ENCODE results near the gene PCF11. TPM values are rescaled to one million over a fixed set of nuclear protein-coding genes. Genes with fewer than 3 reads are reported as not detected.

Gene PCF11
- total RNA-seq, 1 donor from 2014 or later: 46.7 TPM

DNA sequence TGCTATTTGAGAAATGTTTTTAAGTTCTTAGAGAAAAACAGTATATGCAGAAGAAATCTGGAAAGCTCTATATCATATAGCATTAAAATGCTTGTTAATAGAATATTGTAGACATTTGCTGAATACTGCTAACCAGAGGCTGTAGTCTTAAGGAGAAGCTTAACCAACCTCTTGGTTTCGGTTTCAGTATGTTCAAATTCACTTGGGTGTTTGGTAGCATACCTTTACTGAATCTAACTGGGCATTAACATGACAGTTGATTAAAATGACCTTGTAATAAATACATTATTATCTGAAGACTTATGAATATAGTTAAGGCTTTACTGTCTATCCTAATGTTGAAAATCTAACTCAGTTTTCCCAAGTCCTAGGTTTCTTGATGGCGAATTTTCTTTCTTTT is 5.4 kb downstream of the PCF11 start:
- Mint-ChIP-seq H3K4me1 (ENCODE audit: low read depth, unreplicated experiment) (peaks cover 15% of the 10 kb centered on the region), H3K9me3 (ENCODE audit: unreplicated experiment) (peaks cover 3% of the 10 kb centered on the region), H3K27ac (ENCODE audit: unreplicated experiment) (no peak overlapping the region), H3K27me3 (ENCODE audit: unreplicated experiment) (no peaks in the 10 kb centered on the region), H3K36me3 (ENCODE audit: unreplicated experiment) (peaks cover 6% of the 10 kb centered on the region), H3K4me3 (ENCODE audit: unreplicated experiment) (no peak overlapping the region)
- DNase-seq: no peak
- TF ChIP-seq, protein P1, sequence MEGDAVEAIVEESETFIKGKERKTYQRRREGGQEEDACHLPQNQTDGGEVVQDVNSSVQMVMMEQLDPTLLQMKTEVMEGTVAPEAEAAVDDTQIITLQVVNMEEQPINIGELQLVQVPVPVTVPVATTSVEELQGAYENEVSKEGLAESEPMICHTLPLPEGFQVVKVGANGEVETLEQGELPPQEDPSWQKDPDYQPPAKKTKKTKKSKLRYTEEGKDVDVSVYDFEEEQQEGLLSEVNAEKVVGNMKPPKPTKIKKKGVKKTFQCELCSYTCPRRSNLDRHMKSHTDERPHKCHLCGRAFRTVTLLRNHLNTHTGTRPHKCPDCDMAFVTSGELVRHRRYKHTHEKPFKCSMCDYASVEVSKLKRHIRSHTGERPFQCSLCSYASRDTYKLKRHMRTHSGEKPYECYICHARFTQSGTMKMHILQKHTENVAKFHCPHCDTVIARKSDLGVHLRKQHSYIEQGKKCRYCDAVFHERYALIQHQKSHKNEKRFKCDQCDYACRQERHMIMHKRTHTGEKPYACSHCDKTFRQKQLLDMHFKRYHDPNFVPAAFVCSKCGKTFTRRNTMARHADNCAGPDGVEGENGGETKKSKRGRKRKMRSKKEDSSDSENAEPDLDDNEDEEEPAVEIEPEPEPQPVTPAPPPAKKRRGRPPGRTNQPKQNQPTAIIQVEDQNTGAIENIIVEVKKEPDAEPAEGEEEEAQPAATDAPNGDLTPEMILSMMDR (IDR thresholded peaks at IDR 0.05; ENCODE audit: partially characterized antibody, unreplicated experiment): no peak

DNA sequence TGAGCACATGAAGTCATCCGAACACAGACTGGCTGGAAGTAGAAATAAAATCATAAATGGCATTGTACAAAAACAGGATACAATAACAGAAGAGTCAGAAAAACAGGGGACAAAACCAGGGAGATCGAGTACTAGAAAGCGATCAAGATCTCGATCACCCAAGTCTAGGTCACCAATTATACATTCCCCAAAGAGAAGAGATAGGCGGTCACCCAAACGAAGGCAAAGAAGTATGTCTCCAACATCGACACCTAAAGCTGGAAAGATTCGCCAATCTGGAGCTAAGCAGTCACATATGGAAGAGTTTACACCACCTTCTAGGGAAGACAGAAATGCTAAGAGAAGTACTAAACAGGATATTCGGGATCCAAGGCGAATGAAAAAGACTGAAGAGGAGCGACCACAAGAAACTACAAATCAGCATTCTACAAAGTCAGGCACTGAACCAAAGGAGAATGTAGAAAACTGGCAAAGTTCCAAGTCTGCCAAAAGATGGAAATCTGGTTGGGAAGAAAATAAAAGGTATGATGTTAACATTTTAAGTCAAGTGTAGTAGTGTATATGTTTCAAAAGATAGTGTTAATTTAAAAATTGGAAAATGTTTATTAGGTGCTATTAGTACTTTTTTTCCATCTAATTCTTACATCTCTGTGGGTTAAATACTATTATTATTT is 9.4 kb downstream of the PCF11 start:
- no peak for DNase-seq
- H3K4me3 Mint-ChIP-seq (ENCODE audit: unreplicated experiment): no peak overlapping the region
- no peaks in the 10 kb centered on the region for H3K27me3 Mint-ChIP-seq (ENCODE audit: unreplicated experiment)
- H3K4me1 Mint-ChIP-seq (ENCODE audit: low read depth, unreplicated experiment): peaks cover 7% of the 10 kb centered on the region
- TF ChIP-seq, protein P1 (IDR thresholded peaks at IDR 0.05; ENCODE audit: partially characterized antibody, unreplicated experiment): no peak
- H3K27ac Mint-ChIP-seq (ENCODE audit: unreplicated experiment): no peak overlapping the region
- H3K36me3 Mint-ChIP-seq (ENCODE audit: unreplicated experiment): peaks cover 15% of the 10 kb centered on the region
- peaks cover 2% of the 10 kb centered on the region for H3K9me3 Mint-ChIP-seq (ENCODE audit: unreplicated experiment)

- Mint-ChIP-seq H3K27ac (ENCODE audit: unreplicated experiment) (no peak overlapping the region), H3K9me3 (ENCODE audit: unreplicated experiment) (peaks cover 2% of the 10 kb centered on the region), H3K36me3 (ENCODE audit: unreplicated experiment) (peaks cover 15% of the 10 kb centered on the region), H3K27me3 (ENCODE audit: unreplicated experiment) (no peaks in the 10 kb centered on the region), H3K4me1 (ENCODE audit: low read depth, unreplicated experiment) (peaks cover 7% of the 10 kb centered on the region), H3K4me3 (ENCODE audit: unreplicated experiment) (no peak overlapping the region)
- no peak for DNase-seq
- TF ChIP-seq, protein P1 (IDR thresholded peaks at IDR 0.05; ENCODE audit: partially characterized antibody, unreplicated experiment): no peak
Measured at GRCh38 chr11:83168756-83169155, 11.8 kb downstream of the PCF11 start.

DNA sequence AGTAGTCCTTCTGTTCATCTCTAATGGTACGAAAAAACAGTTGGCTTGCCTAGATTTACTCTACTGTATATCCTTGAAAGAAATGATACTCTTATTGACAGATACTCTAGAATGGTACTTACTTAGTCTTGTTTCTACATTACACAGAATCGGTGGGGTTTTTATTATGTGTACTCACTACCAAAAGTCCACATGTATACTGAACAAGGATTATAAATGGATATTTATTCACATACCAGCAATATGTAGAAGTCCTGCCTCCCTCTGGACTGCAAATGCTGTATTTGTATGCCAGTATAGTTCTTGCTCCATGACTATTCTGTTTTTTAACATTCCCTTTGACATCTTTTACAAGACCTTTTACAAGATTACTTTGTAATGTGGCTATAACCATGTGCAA is 13.9 kb downstream of the PCF11 start:
- H3K27ac Mint-ChIP-seq (ENCODE audit: unreplicated experiment): no peak overlapping the region
- H3K36me3 Mint-ChIP-seq (ENCODE audit: unreplicated experiment): peaks cover 13% of the 10 kb centered on the region
- no peak overlapping the region for H3K4me3 Mint-ChIP-seq (ENCODE audit: unreplicated experiment)
- peaks cover 7% of the 10 kb centered on the region for H3K4me1 Mint-ChIP-seq (ENCODE audit: low read depth, unreplicated experiment)
- TF ChIP-seq, protein P1 (IDR thresholded peaks at IDR 0.05; ENCODE audit: partially characterized antibody, unreplicated experiment): no peak
- H3K9me3 Mint-ChIP-seq (ENCODE audit: unreplicated experiment): peaks cover 2% of the 10 kb centered on the region
- H3K27me3 Mint-ChIP-seq (ENCODE audit: unreplicated experiment): no peaks in the 10 kb centered on the region
- no peak for DNase-seq

DNA sequence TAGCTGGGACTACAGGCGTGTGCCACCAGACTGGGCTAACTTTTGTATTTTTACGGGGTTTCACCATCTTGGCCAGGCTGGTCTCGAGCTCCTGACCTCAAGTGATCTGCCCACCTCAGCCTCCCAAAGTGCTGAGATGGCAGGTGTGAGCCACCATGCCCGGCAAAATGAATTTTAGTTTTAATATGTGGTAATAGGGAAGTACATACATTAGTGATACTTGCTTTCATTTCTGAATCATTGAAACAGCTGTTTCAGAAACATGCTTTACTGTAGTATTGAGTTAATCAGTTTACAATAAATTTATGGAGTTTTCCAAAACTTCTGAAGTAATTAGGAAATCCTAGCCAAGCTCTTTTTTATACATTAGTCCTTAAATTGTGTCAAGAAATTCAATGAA is 15.6 kb downstream of the PCF11 start:
- Mint-ChIP-seq H3K27me3 (ENCODE audit: unreplicated experiment) (no peaks in the 10 kb centered on the region), H3K4me1 (ENCODE audit: low read depth, unreplicated experiment) (peaks cover 7% of the 10 kb centered on the region), H3K36me3 (ENCODE audit: unreplicated experiment) (peaks cover 7% of the 10 kb centered on the region)

More for the DNA sequence above, 15.6 kb downstream of the PCF11 start:
- Mint-ChIP-seq H3K27ac (ENCODE audit: unreplicated experiment) (no peak overlapping the region), H3K9me3 (ENCODE audit: unreplicated experiment) (peaks cover 3% of the 10 kb centered on the region), H3K4me3 (ENCODE audit: unreplicated experiment) (no peak overlapping the region)
- no peak for DNase-seq
- TF ChIP-seq, protein P1 (IDR thresholded peaks at IDR 0.05; ENCODE audit: partially characterized antibody, unreplicated experiment): no peak
